IMR-90 (cell line): ENCODE measurements around the gene GRAP. TPM values are rescaled to one million over a fixed set of nuclear protein-coding genes. Genes with fewer than 3 reads are reported as not detected.

Source experiments
- ATAC-seq: fragments of 200-7000 bp; cut with Tn5 transposase; 2 replicates; pipeline ENCODE4 v1.9.1; 2020; ENCODE audit warnings: low read depth, mild to moderate bottlenecking, moderate library complexity
- BruUV-seq: library from RNA; stranded (reverse); fragments of 400-500 nt; replicated peaks from 2 replicates; lab custom pipeline; 2021; lab: Mats Ljungman, UMichigan
- CTCF ChIA-PET: fragments of 300-600 bp; formaldehyde crosslinking; extraction: SDS; loops from one replicate; lab custom pipeline; 2021; ENCODE audit warnings: antibody characterized with exemption; lab: Yijun Ruan, JAX
- POLR2A ChIA-PET: fragments of 300-600 bp; sonication (Branson Sonifier 250); formaldehyde crosslinking; loops from one replicate; lab custom pipeline; 2022; ENCODE audit warnings: antibody characterized with exemption; ENCODE audit not compliant: unreplicated experiment; lab: Charles Lee
- DNase-seq: peaks from one replicate; pipeline ENCODE4 v3.0.0; 2013
- H2AFZ ChIP-seq: replicated peaks from 2 replicates; pipeline ENCODE3; 2013; ENCODE audit warnings: low read length, mild to moderate bottlenecking; ENCODE audit not compliant: poor library complexity
- H2AK5ac ChIP-seq: 2 replicates; pipeline ENCODE4 v1.6.1; 2013; ENCODE audit warnings: low read depth, low read length, inconsistent platforms
- H2AK9ac ChIP-seq: replicated peaks from 2 replicates; pipeline ENCODE3; 2013; ENCODE audit warnings: mild to moderate bottlenecking, low read depth, low read length, moderate library complexity; ENCODE audit not compliant: poor library complexity
- H2BK120ac ChIP-seq: 2 replicates; pipeline ENCODE4 v1.6.1; 2013; ENCODE audit warnings: low read depth, low read length, inconsistent platforms
- H2BK15ac ChIP-seq: 3 replicates; pipeline ENCODE4 v1.6.1; 2013; ENCODE audit warnings: low read depth, low read length, inconsistent platforms
- H2BK20ac ChIP-seq: 2 replicates; pipeline ENCODE4 v1.6.1; 2013; ENCODE audit warnings: low read depth, mild to moderate bottlenecking, inconsistent platforms, low read length, moderate library complexity
- H2BK5ac ChIP-seq: 2 replicates; pipeline ENCODE4 v1.6.1; 2013; ENCODE audit warnings: mild to moderate bottlenecking, low read depth, low read length, inconsistent platforms; ENCODE audit not compliant: poor library complexity, severe bottlenecking
- H3K14ac ChIP-seq: replicated peaks from 2 replicates; pipeline ENCODE4 v1.6.1; 2013; ENCODE audit warnings: low read depth, low read length, inconsistent platforms
- H3K18ac ChIP-seq: 2 replicates; pipeline ENCODE4 v1.6.1; 2013; ENCODE audit warnings: low read depth, low read length, control low read depth
- H3K23ac ChIP-seq: 2 replicates; pipeline ENCODE4 v1.6.1; 2013; ENCODE audit warnings: low read depth, low read length, inconsistent platforms
- H3K27ac ChIP-seq: 2 replicates; pipeline ENCODE4 v1.5.1; 2013; ENCODE audit warnings: mild to moderate bottlenecking, control low read depth, low read length; ENCODE audit not compliant: insufficient read depth
- H3K27me3 ChIP-seq: 2 replicates; pipeline ENCODE4 v1.6.1; 2013; ENCODE audit warnings: low read length; ENCODE audit not compliant: control insufficient read depth, insufficient read depth
- H3K36me3 ChIP-seq: 2 replicates; pipeline ENCODE4 v1.6.1; 2013; ENCODE audit warnings: low read length, mixed read lengths; ENCODE audit not compliant: control insufficient read depth, insufficient read depth
- H3K4ac ChIP-seq: 2 replicates; pipeline ENCODE4 v1.6.1; 2013; ENCODE audit warnings: low read depth, low read length, inconsistent platforms
- H3K4me1 ChIP-seq: 2 replicates; pipeline ENCODE4 v1.6.1; 2013; ENCODE audit warnings: low read length, mixed read lengths; ENCODE audit not compliant: control insufficient read depth, insufficient read depth
- H3K4me2 ChIP-seq: 2 replicates; pipeline ENCODE4 v1.6.1; 2013; ENCODE audit warnings: low read depth, mild to moderate bottlenecking, control low read depth, low read length, moderate library complexity
- H3K4me3 ChIP-seq: 2 replicates; pipeline ENCODE4 v1.5.1; 2013; ENCODE audit warnings: low read depth, mild to moderate bottlenecking, control low read depth, low read length, moderate library complexity; ENCODE audit not compliant: insufficient read depth
- H3K56ac ChIP-seq: 2 replicates; pipeline ENCODE4 v1.6.1; 2013; ENCODE audit warnings: low read length, inconsistent platforms; ENCODE audit not compliant: insufficient read depth; ENCODE audit errors: extremely low read depth
- H3K79me1 ChIP-seq, 2 experiments: 2 replicates each; pipeline ENCODE4 v1.6.1; 2013; ENCODE audit warnings: low read length in 2 of 2, inconsistent platforms in 1 of 2, low read depth in 1 of 2
- H3K9ac ChIP-seq: 2 replicates; pipeline ENCODE4 v1.6.1; 2013; ENCODE audit warnings: low read depth, low read length, control low read depth
- H3K9me1 ChIP-seq: 2 replicates; pipeline ENCODE4 v1.6.1; 2013; ENCODE audit warnings: low read length, inconsistent platforms; ENCODE audit not compliant: insufficient read depth
- H3K9me3 ChIP-seq: 2 replicates; pipeline ENCODE4 v1.6.1; 2013; ENCODE audit warnings: low read length; ENCODE audit not compliant: control insufficient read depth, insufficient read depth
- H4K20me1 ChIP-seq: 2 replicates; pipeline ENCODE4 v1.6.1; 2013; ENCODE audit warnings: low read length, inconsistent platforms; ENCODE audit not compliant: insufficient read depth
- H4K5ac ChIP-seq: 2 replicates; pipeline ENCODE4 v1.6.1; 2013; ENCODE audit warnings: mild to moderate bottlenecking, low read depth, low read length, control low read depth
- H4K8ac ChIP-seq, 2 experiments: 2 replicates each; pipeline ENCODE4 v1.6.1; 2013; ENCODE audit warnings: low read depth in 2 of 2, low read length in 2 of 2, control low read depth in 1 of 2, inconsistent platforms in 1 of 2
- H4K91ac ChIP-seq: 2 replicates; pipeline ENCODE4 v1.6.1; 2013; ENCODE audit warnings: low read depth, low read length, inconsistent platforms; ENCODE audit not compliant: insufficient read depth
- BHLHE40 ChIP-seq: fragments of 150-350 bp; IDR thresholded peaks from 2 replicates; pipeline ENCODE4 v1.6.1; 2016; ENCODE audit warnings: mild to moderate bottlenecking, low read depth, low read length
- CEBPB ChIP-seq: IDR thresholded peaks from 2 replicates; pipeline ENCODE4 v1.6.1; 2012; ENCODE audit warnings: low read depth, low read length, improper control_type of control experiment
- CHD1 ChIP-seq: IDR thresholded peaks from 2 replicates; pipeline ENCODE4 v1.6.1; 2012; ENCODE audit warnings: low read depth, low read length, improper control_type of control experiment
- MAZ ChIP-seq: IDR thresholded peaks from 2 replicates; pipeline ENCODE4 v1.6.1; 2012; ENCODE audit warnings: low read depth, mild to moderate bottlenecking, low read length, improper control_type of control experiment, moderate library complexity, borderline replicate concordance
- NFE2L2 ChIP-seq: fragments of 150-350 bp; IDR thresholded peaks from 2 replicates; pipeline ENCODE4 v1.6.1; 2016; ENCODE audit warnings: low read depth, mild to moderate bottlenecking, low read length
- POLR2A ChIP-seq: IDR thresholded peaks from 2 replicates; pipeline ENCODE4 v1.6.1; 2012; ENCODE audit warnings: mild to moderate bottlenecking, low read depth, low read length
- RAD21 ChIP-seq: IDR thresholded peaks from 2 replicates; pipeline ENCODE4 v1.6.1; 2012; ENCODE audit warnings: low read length, improper control_type of control experiment
- RCOR1 ChIP-seq: IDR thresholded peaks from 2 replicates; pipeline ENCODE4 v1.6.1; 2012; ENCODE audit warnings: mild to moderate bottlenecking, low read length, improper control_type of control experiment; ENCODE audit not compliant: insufficient replicate concordance
- RFX5 ChIP-seq: IDR thresholded peaks from 2 replicates; pipeline ENCODE4 v1.8.0; 2012; ENCODE audit warnings: low read depth, mild to moderate bottlenecking, low read length, moderate library complexity
- SMC3 ChIP-seq: fragments of 150-350 bp; IDR thresholded peaks from 2 replicates; pipeline ENCODE4 v1.6.1; 2016; ENCODE audit warnings: low read depth, mild to moderate bottlenecking, antibody characterized with exemption, low read length, moderate library complexity
- WGBS, 2 experiments: methylation state at CpG; one replicate each; pipeline versions ENCODE4 v1.1.5 to v1.1.7; 2013; ENCODE audit warnings: missing lambda C conversion rate in 2 of 2; ENCODE audit not compliant: insufficient read length in 1 of 2; ENCODE audit errors: extremely low coverage in 2 of 2; 5-methylcytosine and 5-hydroxymethylcytosine counted together
- dilution Hi-C: fragments of 300-500 bp; cut with HindIII; formaldehyde crosslinking; loops from one replicate; pipeline ENCODE4 v1.14.3; 2018; ENCODE audit warnings: low sequenced_read_pairs; ENCODE audit not compliant: unreplicated experiment
- in situ Hi-C: fragments of 300-500 bp; cut with MboI; formaldehyde crosslinking; loops from 3 replicates; pipeline ENCODE4 v1.14.3; 2019; ENCODE audit warnings: low sequenced_read_pairs, inconsistent platforms, mixed read lengths
- intact Hi-C: fragments of 100-400 bp; cut with micrococcal nuclease; formaldehyde crosslinking; loops from 2 replicates; pipeline ENCODE4 v1.10.0; 2022
- polyA plus RNA-seq, 3 experiments: library from polyadenylated mRNA; depleted of rRNA; stranded (reverse); fragments of >200 nt; gene quantifications; 2 replicates each; pipeline ENCODE4 v1.2.3, GENCODE V29; 2012; ENCODE audit warnings: low replicate concordance in 1 of 3
- total RNA-seq: library from RNA; depleted of rRNA; stranded (reverse); fragments of >200 nt; gene quantifications from 2 replicates; pipeline ENCODE4 v1.2.3, GENCODE V29; 2012
- TF ChIP-seq, protein P1 (sequence below): fragments of 150-350 bp; IDR thresholded peaks from 2 replicates; pipeline ENCODE4 v1.6.1; 2017; ENCODE audit warnings: mild to moderate bottlenecking, antibody characterized with exemption, low read length, low read depth
- TF ChIP-seq, protein P2 (sequence below): conservative IDR thresholded peaks from 2 replicates; pipeline ENCODE4 v1.5.1; 2012; ENCODE audit warnings: mild to moderate bottlenecking, low read depth, low read length, improper control_type of control experiment
- TF ChIP-seq, protein P3 (sequence below): fragments of 150-350 bp; IDR thresholded peaks from 2 replicates; pipeline ENCODE4 v1.6.1; 2016; ENCODE audit warnings: low read depth, mild to moderate bottlenecking, low read length, moderate library complexity, borderline replicate concordance

The GRAP gene
- total and polyA plus RNA-seq, 2 of the 4 experiments (the other 2 are of a cell fraction) = under 0.01 to 0.14 TPM

DNA sequence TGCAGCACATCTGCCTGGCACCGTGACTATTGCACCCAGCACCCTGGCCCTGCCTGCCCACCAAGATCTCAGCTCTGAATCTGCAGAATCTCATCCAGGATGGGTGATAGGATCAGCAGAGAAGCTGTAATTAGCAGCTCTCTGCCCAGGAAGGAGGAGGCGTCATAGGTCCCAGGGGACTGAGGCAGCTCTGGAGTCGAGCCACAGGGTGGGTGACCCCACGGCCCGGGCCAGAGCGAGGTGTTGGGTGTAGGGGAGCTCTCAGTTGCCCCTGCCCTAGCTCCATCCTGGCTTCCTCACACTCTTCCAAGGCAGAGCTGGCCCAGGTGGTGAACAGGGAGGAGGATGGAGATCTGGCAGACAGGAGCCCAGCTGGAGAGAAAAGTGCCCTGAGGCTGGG, 24.0 kb downstream of the GRAP start:
- no TSS peak for BruUV-seq
- no peak overlapping the region for H2BK120ac ChIP-seq
- no peak overlapping the region for H2AFZ ChIP-seq
- H3K4me3 ChIP-seq = no peak overlapping the region
- H4K8ac ChIP-seq = no peak overlapping the region
- no peak overlapping the region for H3K4ac ChIP-seq
- no peak overlapping the region for H3K27ac ChIP-seq
- ATAC-seq = no peak
- H3K36me3 ChIP-seq = no peaks in the 10 kb centered on the region
- no peak overlapping the region for H2AK9ac ChIP-seq
- in situ Hi-C loops (no loop called here), dilution Hi-C loops (no loop called here), intact Hi-C loops (no loop called here)
- H3K9me3 ChIP-seq = no peaks in the 10 kb centered on the region
- no peak for TF ChIP-seq POLR2A
- no peak for TF ChIP-seq RFX5
- TF ChIP-seq SMC3 = no peak
- TF ChIP-seq CEBPB = no peak
- TF ChIP-seq, protein P1, sequence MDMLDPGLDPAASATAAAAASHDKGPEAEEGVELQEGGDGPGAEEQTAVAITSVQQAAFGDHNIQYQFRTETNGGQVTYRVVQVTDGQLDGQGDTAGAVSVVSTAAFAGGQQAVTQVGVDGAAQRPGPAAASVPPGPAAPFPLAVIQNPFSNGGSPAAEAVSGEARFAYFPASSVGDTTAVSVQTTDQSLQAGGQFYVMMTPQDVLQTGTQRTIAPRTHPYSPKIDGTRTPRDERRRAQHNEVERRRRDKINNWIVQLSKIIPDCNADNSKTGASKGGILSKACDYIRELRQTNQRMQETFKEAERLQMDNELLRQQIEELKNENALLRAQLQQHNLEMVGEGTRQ = no peak
- TF ChIP-seq CHD1 = no peak
- TF ChIP-seq, protein P2, sequence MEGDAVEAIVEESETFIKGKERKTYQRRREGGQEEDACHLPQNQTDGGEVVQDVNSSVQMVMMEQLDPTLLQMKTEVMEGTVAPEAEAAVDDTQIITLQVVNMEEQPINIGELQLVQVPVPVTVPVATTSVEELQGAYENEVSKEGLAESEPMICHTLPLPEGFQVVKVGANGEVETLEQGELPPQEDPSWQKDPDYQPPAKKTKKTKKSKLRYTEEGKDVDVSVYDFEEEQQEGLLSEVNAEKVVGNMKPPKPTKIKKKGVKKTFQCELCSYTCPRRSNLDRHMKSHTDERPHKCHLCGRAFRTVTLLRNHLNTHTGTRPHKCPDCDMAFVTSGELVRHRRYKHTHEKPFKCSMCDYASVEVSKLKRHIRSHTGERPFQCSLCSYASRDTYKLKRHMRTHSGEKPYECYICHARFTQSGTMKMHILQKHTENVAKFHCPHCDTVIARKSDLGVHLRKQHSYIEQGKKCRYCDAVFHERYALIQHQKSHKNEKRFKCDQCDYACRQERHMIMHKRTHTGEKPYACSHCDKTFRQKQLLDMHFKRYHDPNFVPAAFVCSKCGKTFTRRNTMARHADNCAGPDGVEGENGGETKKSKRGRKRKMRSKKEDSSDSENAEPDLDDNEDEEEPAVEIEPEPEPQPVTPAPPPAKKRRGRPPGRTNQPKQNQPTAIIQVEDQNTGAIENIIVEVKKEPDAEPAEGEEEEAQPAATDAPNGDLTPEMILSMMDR = no peak
- TF ChIP-seq MAZ = no peak
- TF ChIP-seq NFE2L2 = no peak
- TF ChIP-seq, protein P3, sequence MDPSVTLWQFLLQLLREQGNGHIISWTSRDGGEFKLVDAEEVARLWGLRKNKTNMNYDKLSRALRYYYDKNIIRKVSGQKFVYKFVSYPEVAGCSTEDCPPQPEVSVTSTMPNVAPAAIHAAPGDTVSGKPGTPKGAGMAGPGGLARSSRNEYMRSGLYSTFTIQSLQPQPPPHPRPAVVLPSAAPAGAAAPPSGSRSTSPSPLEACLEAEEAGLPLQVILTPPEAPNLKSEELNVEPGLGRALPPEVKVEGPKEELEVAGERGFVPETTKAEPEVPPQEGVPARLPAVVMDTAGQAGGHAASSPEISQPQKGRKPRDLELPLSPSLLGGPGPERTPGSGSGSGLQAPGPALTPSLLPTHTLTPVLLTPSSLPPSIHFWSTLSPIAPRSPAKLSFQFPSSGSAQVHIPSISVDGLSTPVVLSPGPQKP = no peak
- TF ChIP-seq RCOR1 = no peak
- TF ChIP-seq BHLHE40 = no peak
- TF ChIP-seq RAD21 = no peak
- WGBS, 2 experiments = no CpG with 5 or more reads among the region's 6 CpGs
- H2AK5ac ChIP-seq = no peak overlapping the region
- H3K4me1 ChIP-seq = no peaks in the 10 kb centered on the region
- no peak overlapping the region for H4K5ac ChIP-seq
- H3K23ac ChIP-seq = no peak overlapping the region
- no peak overlapping the region for H3K9ac ChIP-seq
- no peak overlapping the region for H3K56ac ChIP-seq
- no peak overlapping the region for H3K4me2 ChIP-seq
- no peak overlapping the region for H2BK5ac ChIP-seq
- no peak overlapping the region for H3K18ac ChIP-seq
- H3K79me1 ChIP-seq = no peaks in the 10 kb centered on the region
- no peak overlapping the region for H2BK20ac ChIP-seq
- H3K14ac ChIP-seq = no peak overlapping the region
- H3K9me1 ChIP-seq = peaks cover 5% of the 10 kb centered on the region; the same call in 1 of the 2 replicates
- H4K20me1 ChIP-seq = no peaks in the 10 kb centered on the region
- ChIA-PET POLR2A (no interaction called here), CTCF (no interaction called here)
- H2BK15ac ChIP-seq = no peak overlapping the region
- no peaks in the 10 kb centered on the region; the same call in 1 of the 2 replicates for H3K27me3 ChIP-seq
- H4K91ac ChIP-seq = no peak overlapping the region
- DNase-seq = no peak
